ENCODE data around the gene VOPP1. TPM values are rescaled to one million over a fixed set of nuclear protein-coding genes. Genes with fewer than 3 reads are reported as not detected.

VOPP1 gene
- total RNA-seq, 1 experiment from 2014 or later: 30.3 TPM

DNA sequence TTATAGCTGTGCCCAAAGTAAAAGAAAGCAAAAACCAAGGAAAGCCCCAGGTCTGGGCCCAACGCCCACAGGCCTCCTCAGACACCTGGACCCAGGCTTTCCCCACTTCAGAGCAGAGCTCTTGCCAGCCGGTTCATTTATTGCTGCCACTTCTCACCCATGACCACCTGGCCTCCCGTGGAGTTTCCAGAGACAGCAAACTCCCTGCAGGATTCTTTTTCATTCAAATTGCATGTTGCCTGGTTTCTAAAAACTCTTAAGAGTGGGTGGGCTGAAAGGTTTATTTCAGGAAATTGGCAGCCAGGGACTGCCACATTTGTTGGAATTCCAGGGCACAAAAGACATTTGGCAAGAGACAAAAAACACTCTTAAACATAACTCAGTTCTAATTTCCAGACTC, 4.7 kb downstream of the VOPP1 start:
- POLR2A ChIA-PET: interaction anchor here (1.1 kb wide), 1 partner anchor 484 kb away, joined by 5 read pairs; the partner anchor contains the start of genes CCT6A and PSPH
- intact Hi-C loops (cut with micrococcal nuclease): no loop called here
- peaks cover 73% of the 10 kb centered on the region for H3K79me2 ChIP-seq (ENCODE audit: insufficient read depth, low read length)
- no peak overlapping the region for H2AFZ ChIP-seq (ENCODE audit: low read depth, low read length, poor library complexity, severe bottlenecking)
- DNase-seq (ENCODE audit: low read depth, low spot score) (no peak), ATAC-seq (no peak)
- TF ChIP-seq SIN3A (IDR thresholded peaks at IDR 0.05; ENCODE audit: low read depth): no peak
- TF ChIP-seq, protein P1, sequence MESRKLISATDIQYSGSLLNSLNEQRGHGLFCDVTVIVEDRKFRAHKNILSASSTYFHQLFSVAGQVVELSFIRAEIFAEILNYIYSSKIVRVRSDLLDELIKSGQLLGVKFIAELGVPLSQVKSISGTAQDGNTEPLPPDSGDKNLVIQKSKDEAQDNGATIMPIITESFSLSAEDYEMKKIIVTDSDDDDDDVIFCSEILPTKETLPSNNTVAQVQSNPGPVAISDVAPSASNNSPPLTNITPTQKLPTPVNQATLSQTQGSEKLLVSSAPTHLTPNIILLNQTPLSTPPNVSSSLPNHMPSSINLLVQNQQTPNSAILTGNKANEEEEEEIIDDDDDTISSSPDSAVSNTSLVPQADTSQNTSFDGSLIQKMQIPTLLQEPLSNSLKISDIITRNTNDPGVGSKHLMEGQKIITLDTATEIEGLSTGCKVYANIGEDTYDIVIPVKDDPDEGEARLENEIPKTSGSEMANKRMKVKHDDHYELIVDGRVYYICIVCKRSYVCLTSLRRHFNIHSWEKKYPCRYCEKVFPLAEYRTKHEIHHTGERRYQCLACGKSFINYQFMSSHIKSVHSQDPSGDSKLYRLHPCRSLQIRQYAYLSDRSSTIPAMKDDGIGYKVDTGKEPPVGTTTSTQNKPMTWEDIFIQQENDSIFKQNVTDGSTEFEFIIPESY (IDR thresholded peaks at IDR 0.05; ENCODE audit: extremely low read depth, insufficient replicate concordance, low read length): no peak
- no peak for TF ChIP-seq ELF1 (IDR thresholded peaks at IDR 0.05; ENCODE audit: borderline replicate concordance, low read depth)
- no peak for TF ChIP-seq CTCF (IDR thresholded peaks at IDR 0.05 in 2 of 3, conservative IDR thresholded peaks at IDR 0.05 in 1 of 3; ENCODE audit: borderline replicate concordance in 1 of 3, insufficient read depth in 1 of 3, low read depth in 2 of 3, low read length in 2 of 3)
- no peak for TF ChIP-seq ZFX (IDR thresholded peaks at IDR 0.05)
- TF ChIP-seq, protein P2, sequence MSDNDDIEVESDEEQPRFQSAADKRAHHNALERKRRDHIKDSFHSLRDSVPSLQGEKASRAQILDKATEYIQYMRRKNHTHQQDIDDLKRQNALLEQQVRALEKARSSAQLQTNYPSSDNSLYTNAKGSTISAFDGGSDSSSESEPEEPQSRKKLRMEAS (IDR thresholded peaks at IDR 0.05): no peak
- TF ChIP-seq CBX3 (IDR thresholded peaks at IDR 0.05; ENCODE audit: low read depth): no peak
- TF ChIP-seq POLR2A (IDR thresholded peaks at IDR 0.05; ENCODE audit: borderline replicate concordance, extremely low read depth, insufficient read depth, insufficient read length): no peak
- TF ChIP-seq ZNF274 (IDR thresholded peaks at IDR 0.05; ENCODE audit: low read depth, low read length): no peak
- no peak for TF ChIP-seq SRF (IDR thresholded peaks at IDR 0.05; ENCODE audit: low read depth)
- TF ChIP-seq RAD21 (IDR thresholded peaks at IDR 0.05; ENCODE audit: low read depth): no peak
- TF ChIP-seq, protein P3, sequence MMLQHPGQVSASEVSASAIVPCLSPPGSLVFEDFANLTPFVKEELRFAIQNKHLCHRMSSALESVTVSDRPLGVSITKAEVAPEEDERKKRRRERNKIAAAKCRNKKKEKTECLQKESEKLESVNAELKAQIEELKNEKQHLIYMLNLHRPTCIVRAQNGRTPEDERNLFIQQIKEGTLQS (IDR thresholded peaks at IDR 0.05): no peak
- TF ChIP-seq EZH2phosphoT487 (IDR thresholded peaks at IDR 0.05; ENCODE audit: borderline replicate concordance): no peak
- CTCF ChIA-PET: no interaction called here
- RAD21 ChIA-PET (ENCODE audit: low non-redundant PET in 1 of 2, low total read pairs in 2 of 2, uncharacterized antibody in 2 of 2, unreplicated experiment in 2 of 2): no interaction called here
- no peak overlapping the region for H3K4me2 ChIP-seq (ENCODE audit: low read length)
- peaks cover 15 to 34% of the 10 kb centered on the region in 2 experiments for H3K4me1 ChIP-seq (ENCODE audit: control insufficient read depth in 1 of 2, insufficient read depth in 2 of 2, low read length in 2 of 2)
- H4K20me1 ChIP-seq (ENCODE audit: insufficient read depth): no peaks in the 10 kb centered on the region; the same call in 1 of the 2 replicates
- H3K27me3 ChIP-seq (ENCODE audit: insufficient read depth, low read length): no peaks in the 10 kb centered on the region
- H3K4me3 ChIP-seq (replicated peaks in 1 of 2; ENCODE audit: low read depth in 1 of 2, low read length in 2 of 2): no peak overlapping the region
- H3K9me3 ChIP-seq (ENCODE audit: control insufficient read depth in 1 of 2, insufficient read depth in 1 of 2, low read depth in 1 of 2, low read length in 2 of 2): no peaks in the 10 kb centered on the region
- H3K36me3 ChIP-seq (ENCODE audit: control insufficient read depth in 1 of 2, insufficient read depth in 2 of 2, low read length in 2 of 2): no peaks in the 10 kb centered on the region
- no peak overlapping the region for H3K27ac ChIP-seq (ENCODE audit: low read depth, low read length)
- H3K9me2 ChIP-seq (ENCODE audit: insufficient read depth): no peaks in the 10 kb centered on the region
- no TSS peak for BruUV-seq (replicated peaks)
- no peak overlapping the region for H3K9ac ChIP-seq (ENCODE audit: low read length)

Data from HCT116 (cell line).